Measurements from ENCODE around the gene TBCE. TPM values are rescaled to one million over a fixed set of nuclear protein-coding genes. Genes with fewer than 3 reads are reported as not detected.

The TBCE gene
- total and polyA plus RNA-seq, 9 of the 15 experiments (the other 6 are each of a cell fraction or from before 2014, with no cell fraction given) = 52.6 to 92.1 (median 82.1) TPM

DNA sequence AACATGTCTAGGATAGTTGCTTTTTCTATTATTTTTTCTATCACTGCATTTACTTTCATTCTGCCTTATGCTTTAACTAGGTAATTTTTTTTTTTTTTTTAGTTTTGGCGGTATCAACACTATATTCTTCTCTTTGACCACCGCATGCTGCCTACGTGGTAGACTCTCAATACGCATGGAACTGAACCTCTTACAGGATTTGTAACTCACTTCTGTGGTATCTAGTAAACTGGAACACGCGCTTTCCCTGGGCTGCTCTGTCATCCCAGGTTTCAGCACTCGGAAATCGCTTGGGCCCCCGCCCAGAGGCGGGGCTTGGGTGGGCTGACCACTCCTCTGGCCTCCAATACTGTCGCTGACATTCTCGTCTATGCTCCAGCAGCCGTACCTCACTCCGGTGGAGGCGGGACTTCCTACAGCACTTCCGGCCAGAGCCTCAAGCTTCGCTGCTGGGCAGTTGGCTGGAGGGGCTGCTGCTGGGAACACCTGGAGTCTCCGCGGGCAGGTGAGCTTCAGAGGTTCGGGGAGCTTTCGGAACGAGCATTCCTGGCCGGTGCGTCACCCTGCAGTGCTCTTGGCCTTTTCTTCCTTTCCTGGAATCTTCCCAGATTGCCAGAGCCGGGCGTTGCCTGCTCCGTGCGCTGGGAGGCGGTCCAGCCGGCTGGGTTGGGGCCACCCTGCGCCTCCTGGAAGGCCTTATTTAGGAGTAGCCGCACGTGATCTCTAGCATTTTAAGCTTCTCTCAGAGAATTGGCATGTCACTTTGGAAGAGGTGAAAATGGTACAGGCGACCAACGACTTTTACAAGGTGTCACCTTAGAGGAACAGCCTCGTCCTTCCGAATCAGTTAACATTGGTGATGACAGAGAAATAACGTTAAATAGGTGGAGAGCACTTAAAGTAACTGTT, at the start of gene TBCE (continued):
- TF ChIP-seq FOXM1 (IDR thresholded peaks at IDR 0.05; ENCODE audit: low read depth) (no peak), FOXM1 (CRISPR knock-in tag; IDR thresholded peaks at IDR 0.05; ENCODE audit: low read depth) (0 out of 2 replicates have a peak, but pooled peaks have one; percentile 78), ILF3 (IDR thresholded peaks at IDR 0.05; ENCODE audit: borderline replicate concordance) (no peak), ZC3H11A (IDR thresholded peaks at IDR 0.05; ENCODE audit: low read depth, low read length) (0 out of 2 replicates have a peak, but pooled peaks have one; percentile 15), ZNF551 (CRISPR knock-in tag; IDR thresholded peaks at IDR 0.05) (no peak), SP2 (IDR thresholded peaks at IDR 0.05; ENCODE audit: extremely low read depth, low read depth, low read length, poor library complexity, severe bottlenecking) (peak; percentile 57), TCF7 (IDR thresholded peaks at IDR 0.05; ENCODE audit: borderline replicate concordance) (no peak; the same call in 1 of the 2 replicates), TRIM24 (IDR thresholded peaks at IDR 0.05) (no peak), POU5F1 (IDR thresholded peaks at IDR 0.05; ENCODE audit: borderline replicate concordance, low read depth, low read length, partially characterized antibody) (no peak), OTX1 (CRISPR knock-in tag; IDR thresholded peaks at IDR 0.05) (0 out of 2 replicates have a peak, but pooled peaks have one; percentile 29), GTF2A2 (tag; IDR thresholded peaks at IDR 0.05) (no peak), NR2C1 (IDR thresholded peaks at IDR 0.05) (no peak), NR2C1 (tag; IDR thresholded peaks at IDR 0.05) (no peak), PTRF (tag; IDR thresholded peaks at IDR 0.05) (no peak), ZNF253 (CRISPR knock-in tag; conservative IDR thresholded peaks at IDR 0.05) (no peak), ARID1B (IDR thresholded peaks at IDR 0.05) (no peak; the same call in 1 of the 2 replicates), HDAC6 (IDR thresholded peaks at IDR 0.05; ENCODE audit: low read depth, low read length) (no peak), HNRNPL (IDR thresholded peaks at IDR 0.05; ENCODE audit: low read depth, low read length) (no peak), NELFE (IDR thresholded peaks at IDR 0.05; ENCODE audit: insufficient read depth, insufficient read length) (no peak), RBM17 (IDR thresholded peaks at IDR 0.05; ENCODE audit: borderline replicate concordance, low read depth, low read length) (no peak), SMC3 (conservative IDR thresholded peaks at IDR 0.05; ENCODE audit: insufficient read depth, low read depth, low read length) (no peak), ZSCAN32 (CRISPR knock-in tag; IDR thresholded peaks at IDR 0.05) (no peak), MCM7 (IDR thresholded peaks at IDR 0.05) (no peak), SREBF1 (IDR thresholded peaks at IDR 0.05; ENCODE audit: borderline replicate concordance, low read depth, low read length) (no peak)
- TF ChIP-seq, protein P1, sequence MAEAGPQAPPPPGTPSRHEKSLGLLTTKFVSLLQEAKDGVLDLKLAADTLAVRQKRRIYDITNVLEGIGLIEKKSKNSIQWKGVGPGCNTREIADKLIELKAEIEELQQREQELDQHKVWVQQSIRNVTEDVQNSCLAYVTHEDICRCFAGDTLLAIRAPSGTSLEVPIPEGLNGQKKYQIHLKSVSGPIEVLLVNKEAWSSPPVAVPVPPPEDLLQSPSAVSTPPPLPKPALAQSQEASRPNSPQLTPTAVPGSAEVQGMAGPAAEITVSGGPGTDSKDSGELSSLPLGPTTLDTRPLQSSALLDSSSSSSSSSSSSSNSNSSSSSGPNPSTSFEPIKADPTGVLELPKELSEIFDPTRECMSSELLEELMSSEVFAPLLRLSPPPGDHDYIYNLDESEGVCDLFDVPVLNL (CRISPR knock-in tag; IDR thresholded peaks at IDR 0.05; ENCODE audit: low read depth) = no peak
- TF ChIP-seq, protein P2, sequence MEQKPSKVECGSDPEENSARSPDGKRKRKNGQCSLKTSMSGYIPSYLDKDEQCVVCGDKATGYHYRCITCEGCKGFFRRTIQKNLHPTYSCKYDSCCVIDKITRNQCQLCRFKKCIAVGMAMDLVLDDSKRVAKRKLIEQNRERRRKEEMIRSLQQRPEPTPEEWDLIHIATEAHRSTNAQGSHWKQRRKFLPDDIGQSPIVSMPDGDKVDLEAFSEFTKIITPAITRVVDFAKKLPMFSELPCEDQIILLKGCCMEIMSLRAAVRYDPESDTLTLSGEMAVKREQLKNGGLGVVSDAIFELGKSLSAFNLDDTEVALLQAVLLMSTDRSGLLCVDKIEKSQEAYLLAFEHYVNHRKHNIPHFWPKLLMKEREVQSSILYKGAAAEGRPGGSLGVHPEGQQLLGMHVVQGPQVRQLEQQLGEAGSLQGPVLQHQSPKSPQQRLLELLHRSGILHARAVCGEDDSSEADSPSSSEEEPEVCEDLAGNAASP (IDR thresholded peaks at IDR 0.05) = no peak
- TF ChIP-seq, protein P3, sequence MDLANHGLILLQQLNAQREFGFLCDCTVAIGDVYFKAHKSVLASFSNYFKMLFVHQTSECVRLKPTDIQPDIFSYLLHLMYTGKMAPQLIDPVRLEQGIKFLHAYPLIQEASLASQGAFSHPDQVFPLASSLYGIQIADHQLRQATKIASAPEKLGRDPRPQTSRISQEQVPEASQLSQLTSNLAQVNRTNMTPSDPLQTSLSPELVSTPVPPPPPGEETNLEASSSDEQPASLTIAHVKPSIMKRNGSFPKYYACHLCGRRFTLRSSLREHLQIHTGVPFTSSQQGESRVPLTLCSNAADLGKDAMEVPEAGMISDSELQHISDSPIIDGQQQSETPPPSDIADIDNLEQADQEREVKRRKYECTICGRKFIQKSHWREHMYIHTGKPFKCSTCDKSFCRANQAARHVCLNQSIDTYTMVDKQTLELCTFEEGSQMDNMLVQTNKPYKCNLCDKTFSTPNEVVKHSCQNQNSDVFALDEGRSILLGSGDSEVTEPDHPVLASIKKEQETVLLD (IDR thresholded peaks at IDR 0.05) = no peak
